ENCODE measurements around the gene FERD3L. TPM values are rescaled to one million over a fixed set of nuclear protein-coding genes. Genes with fewer than 3 reads are reported as not detected.

The FERD3L gene
- total RNA-seq, 1 donor from 2014 or later, result not detected

GRCh38 chr7:19117091-19117869 is 27.9 kb downstream of the FERD3L start, which contains the start of gene TWIST1:
TSS of gene TWIST1 (minus strand) at chr7:19117636. CDS start at chr7:19117321, 315 bp downstream.
- DNase-seq, result peak; percentile 92

DNA sequence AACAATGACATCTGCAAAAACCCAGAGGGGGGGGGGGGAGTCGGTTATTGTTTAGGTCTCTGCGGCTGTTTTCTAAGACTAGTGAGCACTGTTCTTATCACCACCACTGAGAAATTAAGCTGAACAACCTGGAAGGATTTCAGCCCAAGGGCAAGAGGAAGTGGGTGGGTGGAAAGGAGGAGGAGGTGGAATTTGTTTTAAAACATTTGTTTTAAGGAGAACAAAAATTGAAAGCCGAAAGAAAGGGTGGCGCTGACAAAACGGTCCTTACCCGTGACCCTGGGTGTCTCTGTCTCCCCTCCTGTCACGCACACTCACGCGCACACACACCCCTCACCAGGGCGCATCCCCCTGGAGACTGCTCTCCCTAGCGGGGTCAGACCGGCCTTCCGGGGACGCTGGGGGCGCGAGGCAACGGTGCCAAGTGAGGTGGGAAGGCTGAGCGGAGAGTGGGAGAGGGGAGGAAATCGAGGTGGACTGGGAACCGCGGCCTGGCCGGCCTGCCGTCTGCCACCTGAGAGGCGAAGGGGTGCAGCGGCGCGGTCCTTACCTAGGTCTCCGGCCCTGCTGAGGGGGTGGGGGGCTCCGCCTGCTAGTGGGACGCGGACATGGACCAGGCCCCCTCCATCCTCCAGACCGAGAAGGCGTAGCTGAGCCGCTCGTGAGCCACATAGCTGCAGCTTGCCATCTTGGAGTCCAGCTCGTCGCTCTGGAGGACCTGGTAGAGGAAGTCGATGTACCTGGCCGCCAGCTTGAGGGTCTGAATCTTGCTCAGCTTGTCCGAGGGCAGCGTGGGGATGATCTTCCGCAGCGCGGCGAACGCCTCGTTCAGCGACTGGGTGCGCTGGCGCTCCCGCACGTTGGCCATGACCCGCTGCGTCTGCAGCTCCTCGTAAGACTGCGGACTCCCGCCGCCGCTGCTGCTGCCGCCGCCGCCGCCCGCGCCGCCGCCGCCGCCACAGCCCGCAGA is 28.8 kb downstream of the FERD3L start:
- DNase-seq, result peak; percentile 41

GRCh38 chr7:19114551-19114855 is 30.7 kb downstream of the FERD3L start:
- peak; percentile 34 for DNase-seq

DNA sequence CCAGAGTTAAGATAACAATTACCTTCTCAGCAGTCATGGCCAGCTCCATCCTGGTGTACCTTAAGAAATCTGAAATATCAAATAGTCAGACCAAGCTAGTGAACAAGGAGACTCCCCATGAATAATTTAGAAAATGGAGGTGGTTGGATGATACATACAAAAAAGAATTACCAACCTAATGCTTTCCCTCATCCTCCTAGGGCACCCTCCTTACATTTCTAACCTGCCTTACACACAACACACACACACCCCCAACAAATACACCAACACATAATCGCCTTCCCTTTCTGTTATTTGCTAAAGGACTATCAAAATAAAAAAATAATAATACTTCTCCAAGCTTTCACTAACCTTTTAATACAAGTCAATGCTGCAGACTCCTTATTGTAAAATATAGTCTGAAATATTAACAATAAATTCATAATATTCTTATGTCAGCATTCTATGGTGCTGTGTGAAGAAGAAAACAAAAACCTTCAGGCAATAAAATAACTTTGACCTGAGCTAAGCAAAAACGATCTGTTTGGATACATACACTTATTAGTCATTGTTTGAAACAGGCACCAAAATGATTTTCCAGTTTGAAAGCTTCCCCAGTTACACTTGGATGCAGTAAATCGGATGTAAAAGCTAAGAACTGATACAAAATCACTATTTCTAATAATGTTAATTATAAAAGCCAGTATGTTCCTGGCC is 31.2 kb downstream of the FERD3L start:
- DNase-seq, result peak; percentile 29

DNA sequence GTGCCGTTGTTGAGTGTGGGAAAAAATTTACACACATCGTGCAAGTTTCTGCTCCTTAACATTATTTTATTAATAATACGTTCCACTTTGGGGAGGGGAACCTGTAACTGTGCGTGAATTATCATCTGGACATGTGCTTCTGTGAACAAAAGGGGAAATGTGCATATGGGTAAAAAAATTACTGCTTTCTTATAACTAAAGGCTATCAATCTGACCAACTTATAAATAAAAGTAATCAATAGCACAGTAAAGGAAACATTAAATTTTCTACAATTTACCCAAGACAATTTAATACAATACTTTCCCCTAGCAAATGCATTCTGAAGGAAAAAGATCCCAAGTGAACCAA is 32.2 kb downstream of the FERD3L start:
- no peak for DNase-seq

GRCh38 chr7:19112274-19113001 is 32.8 kb downstream of the FERD3L start:
- DNase-seq, result peak; percentile 50

DNA sequence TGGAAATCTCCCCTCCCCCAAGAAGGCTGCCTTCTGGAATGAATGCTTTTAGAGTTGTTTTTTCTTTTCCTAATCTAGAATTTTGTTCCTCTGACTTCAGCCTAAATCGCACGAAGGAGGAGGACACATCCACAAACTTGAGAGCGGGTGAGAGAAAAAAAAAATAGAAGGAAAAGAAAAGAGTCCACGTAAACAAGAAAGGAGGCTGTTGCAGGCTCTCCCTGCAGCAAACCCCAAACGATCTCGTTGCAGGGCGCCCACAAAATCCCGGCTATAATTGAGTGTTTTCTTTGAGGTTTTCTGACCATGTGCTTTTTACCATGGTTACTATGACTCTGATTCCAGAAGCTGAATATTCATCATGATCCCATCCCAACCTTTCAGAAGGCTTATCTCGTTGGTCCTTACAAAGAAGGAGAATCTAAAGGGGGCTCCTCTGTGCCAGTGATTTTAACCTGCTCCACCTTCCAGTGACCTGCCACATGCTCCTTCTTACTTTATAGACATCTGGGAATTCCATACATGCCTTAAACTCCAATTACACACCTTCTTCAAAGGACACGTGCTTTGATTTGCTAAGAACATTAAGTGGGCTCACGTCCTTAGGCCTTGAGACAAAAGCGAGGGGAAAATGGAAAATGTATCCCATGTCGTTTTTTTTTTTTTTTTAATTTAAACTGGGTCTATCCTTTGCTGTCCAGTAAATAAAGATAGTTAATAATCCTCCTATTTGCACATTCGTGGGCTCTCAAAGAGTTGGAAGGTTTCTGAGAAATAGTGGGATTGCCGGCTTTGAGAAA is 33.5 kb downstream of the FERD3L start:
- peak; percentile 22 for DNase-seq

DNA sequence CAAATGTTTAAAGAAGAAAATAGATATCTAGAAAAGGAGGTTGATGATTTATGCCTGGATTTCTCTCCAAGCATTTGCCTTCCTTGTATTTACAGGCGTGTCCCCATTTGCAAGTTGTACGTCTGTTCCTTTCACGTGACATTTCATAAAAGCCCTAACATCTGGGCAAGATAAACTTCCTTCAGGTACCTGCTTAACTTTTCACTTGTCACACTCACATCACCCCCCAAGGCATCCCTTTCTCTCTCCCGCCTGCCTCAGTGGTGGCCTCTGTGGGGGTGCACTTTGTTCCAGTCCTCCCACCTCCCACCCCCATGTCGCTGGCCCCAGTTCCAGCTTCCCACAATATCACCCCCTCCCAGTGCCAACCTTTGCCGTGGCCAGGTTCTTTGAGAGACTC is 34.4 kb downstream of the FERD3L start:
- peak; percentile 15 for DNase-seq

- peak; percentile 11 for DNase-seq
These were observed 35.0 kb downstream of the FERD3L start for GRCh38 chr7:19110026-19110730.

DNA sequence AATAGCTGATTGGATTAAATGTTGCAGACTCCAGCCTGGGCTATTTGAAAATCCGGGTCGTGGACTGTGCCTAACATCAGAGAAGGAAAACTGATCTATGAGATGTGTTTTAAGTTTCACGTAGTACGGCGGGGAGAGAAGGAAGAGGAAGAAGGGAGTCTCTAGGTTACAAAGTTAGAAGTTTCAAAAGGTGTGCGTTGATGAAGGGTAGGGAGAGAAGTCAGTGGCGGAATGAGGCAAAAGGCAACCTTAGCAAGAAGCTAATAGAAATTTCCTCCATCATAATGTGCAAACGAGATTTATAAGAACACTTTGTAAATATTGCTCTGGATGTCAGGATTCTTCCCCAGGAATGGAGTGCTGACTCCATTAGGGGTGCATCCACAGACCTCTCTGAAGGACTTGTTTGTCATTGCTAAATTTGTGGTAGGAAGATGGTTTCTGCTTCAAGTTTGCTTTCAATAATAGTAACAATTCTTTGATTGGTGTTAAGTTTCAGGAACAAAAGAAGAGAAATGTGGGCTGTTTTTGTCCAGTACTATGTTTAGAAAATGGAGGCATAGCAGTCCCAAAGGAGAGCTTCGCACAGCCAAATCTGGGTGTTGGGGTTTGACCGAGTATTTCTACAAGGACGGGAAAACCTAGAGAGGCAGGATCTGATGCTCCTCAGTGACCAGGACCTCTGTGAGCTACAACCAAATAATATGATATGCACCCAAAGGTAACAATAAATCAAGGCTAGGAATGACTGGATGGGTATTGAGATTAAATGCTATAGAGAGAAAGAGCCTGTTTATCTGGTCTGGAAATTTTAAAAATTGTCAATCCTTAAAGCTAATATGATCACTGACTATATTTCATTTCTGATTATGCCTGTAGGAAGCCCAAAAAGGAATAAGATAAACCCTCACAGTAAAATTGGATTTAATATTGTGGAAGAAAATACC is 35.9 kb downstream of the FERD3L start:
- peak; percentile 5 for DNase-seq

DNA sequence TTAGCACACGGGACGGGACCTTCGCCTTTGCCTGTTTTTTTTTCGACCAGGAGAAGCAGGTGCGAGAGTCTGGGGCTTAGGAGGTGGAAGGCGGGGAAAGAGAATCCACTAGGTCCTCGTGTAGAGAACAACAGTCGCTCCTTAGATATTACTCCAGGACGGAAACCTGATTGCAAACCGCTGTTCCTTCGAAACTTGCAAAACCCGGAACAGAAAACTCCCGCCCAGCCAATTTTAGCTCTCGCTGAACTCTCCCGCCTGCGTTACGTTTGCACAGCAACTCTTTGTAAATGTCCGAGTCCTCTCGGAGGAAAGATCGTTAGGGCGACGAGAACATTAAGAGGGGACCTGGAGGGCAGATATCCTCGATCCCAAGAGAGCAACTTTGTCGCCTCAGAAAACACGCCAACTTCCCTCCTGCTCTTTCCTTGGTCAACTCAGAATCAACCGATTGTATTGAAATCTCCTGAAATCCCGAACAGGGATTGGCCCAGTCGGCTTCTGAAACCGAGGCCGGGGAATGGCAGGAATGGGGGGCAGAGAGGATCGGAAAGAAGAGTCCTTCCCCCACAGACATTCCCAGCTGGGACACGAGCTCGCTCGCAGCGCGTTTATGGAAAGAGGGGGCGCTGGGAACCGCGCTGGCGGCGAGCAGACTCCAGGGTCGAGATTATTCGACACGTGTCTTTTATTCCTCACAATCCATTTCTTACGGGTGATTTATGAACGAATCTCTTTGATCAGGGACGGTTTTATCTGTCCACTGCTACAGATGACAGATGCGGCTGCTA is 37.7 kb downstream of the FERD3L start:
- DNase-seq, result peak; percentile 79

DNA sequence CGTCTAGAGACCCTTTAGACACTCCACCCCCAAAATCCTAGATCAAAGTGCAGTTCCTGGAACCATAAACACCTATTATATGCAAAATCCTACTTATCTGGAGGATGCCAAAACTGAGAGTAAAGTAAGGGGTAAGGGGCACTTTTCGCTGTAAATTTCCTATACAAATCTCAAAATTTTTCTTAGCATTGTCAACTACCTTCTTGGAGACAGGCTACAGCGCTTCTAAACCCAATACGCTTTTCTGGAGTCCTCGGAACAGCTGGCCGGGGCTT is 38.2 kb downstream of the FERD3L start:
- no peak for DNase-seq

DNA sequence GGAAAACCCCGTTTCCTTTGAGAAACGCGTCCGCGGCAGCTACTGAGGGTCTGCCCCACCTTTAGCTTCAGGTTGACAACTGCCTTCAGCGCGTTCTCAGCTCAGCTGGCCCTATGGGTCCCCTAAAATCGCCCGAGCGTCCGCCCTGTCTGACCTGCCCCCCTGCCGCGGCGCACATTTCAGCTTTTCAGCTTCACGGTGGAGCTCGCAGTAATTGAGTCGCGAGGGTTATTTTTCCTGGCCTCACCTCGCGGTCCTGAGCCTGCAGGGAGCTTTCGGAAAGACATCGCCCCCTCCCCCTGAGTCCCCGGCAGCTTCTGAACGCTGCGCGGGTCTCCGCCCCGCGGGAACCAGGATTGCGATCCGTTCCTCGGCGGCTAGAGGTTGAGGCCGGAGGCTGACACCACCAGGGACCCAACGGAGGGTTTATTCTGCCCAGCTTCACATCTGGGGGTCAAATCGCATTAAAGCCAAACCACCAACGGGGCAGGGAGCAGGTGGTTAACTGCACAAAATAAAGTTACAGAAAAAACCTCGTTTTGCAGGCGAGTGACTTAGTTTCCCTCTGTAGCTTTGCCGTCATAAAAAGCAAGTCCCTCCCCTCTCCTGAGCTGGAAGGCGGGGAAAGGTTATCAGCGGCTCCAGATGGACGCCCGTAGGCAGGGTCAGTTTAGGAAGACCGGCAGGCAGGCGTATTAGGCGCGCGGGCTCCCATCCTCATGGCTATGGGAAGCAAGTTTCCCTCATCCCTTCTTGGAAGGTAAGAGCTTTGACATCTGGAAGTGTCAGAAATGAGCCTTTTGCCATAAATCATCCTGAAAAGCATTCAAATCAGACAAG is 38.8 kb downstream of the FERD3L start:
- peak; percentile 48 for DNase-seq

GRCh38 chr7:19105546-19105945 is 39.7 kb downstream of the FERD3L start:
- peak; percentile 3 for DNase-seq

- no peak for DNase-seq
These were observed 40.4 kb downstream of the FERD3L start for GRCh38 chr7:19104811-19105210.

- no peak for DNase-seq
These were observed 42.3 kb downstream of the FERD3L start for GRCh38 chr7:19102884-19103283.

DNA sequence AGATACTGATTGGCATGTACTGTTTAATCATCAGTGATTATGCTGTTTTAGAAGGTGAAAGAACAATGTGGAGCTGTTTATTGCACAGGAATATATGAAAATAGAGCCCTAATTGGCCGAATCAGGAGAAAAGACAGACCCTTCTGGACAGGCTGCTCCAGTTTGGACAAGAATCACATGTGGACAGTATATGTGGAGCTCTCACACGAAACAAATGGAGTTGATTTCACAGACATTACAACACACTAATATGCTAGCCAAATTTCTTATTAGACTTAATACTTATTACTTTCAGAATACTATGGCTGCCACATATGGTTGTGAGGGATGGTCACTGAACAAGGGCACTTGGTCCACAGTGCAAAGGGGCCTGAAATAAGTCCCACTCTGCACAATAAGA is 43.3 kb downstream of the FERD3L start:
- peak; percentile 11 for DNase-seq

GRCh38 chr7:19101472-19101871 is 43.7 kb downstream of the FERD3L start:
- DNase-seq, result no peak

Data from tongue (tissue), 2 donors.